ENCODE measurements around the gene MED9. TPM values are rescaled to one million over a fixed set of nuclear protein-coding genes. Genes with fewer than 3 reads are reported as not detected.

The MED9 gene
- total and polyA plus RNA-seq, 4 donors: 6.4 to 12.5 (median 8.8) TPM

DNA sequence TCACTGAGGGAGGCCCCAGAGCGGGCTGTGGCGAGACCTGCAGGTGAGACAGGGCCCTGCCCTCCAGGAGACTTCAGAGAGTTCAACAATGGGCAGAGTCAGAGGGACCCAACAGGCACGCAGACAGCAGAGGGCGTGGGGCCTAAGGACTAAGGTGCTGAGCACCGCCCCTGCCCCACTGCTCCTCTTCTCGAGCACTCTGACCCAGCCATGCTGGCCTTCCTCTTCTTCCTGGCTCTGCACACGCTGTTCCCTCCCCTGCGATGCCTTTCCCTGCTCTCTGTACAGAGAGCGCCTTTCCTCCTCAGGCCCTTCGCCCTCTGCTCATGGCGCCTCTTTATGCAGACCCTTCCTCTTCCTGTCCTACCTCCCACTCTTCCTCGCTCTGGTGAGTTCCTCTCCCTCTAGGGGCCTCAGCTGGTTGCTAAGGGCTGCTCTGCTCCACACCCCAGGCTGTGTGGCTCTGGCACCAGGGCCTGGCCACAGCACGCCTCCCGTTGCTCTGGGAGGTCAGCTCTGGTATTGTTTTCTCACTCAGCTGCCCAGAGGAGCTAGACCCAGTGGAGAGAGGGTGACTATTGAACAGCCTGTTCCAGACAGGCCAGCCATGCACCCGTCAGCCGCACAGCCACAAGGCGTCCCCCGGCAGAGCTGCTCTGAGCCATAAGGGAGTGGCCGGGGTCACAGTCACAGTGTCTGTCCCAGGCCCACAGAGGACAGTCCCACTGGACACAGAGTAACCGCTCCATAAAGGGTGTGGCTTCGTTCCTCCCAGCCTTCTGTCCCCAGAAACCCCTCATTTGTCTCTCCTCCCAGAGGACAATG is 33.0 kb downstream of the MED9 start:
- no peaks in the 10 kb centered on the region for H3K9me3 ChIP-seq (ENCODE audit: control insufficient read depth in 4 of 4, low read length in 3 of 4)
- WGBS: 93% methylated on average over 21 of the region's 21 CpGs
- H3K27ac ChIP-seq (ENCODE audit: low read depth in 1 of 2, low read length in 2 of 2): no peak overlapping the region
- no peaks in the 10 kb centered on the region for H3K27me3 ChIP-seq (ENCODE audit: control insufficient read depth in 4 of 4, insufficient read depth in 4 of 4, low read length in 3 of 4)
- peaks cover 3 to 28% (median 9%) of the 10 kb centered on the region in 4 donors for H3K36me3 ChIP-seq (ENCODE audit: control insufficient read depth in 4 of 4, insufficient read depth in 3 of 4, low read depth in 1 of 4, low read length in 3 of 4)
- no peaks in the 10 kb centered on the region for H3K4me1 ChIP-seq (ENCODE audit: control insufficient read depth in 4 of 4, insufficient read depth in 4 of 4, low read length in 3 of 4)
- no peak for DNase-seq (ENCODE audit: low spot score)
- H3K4me3 ChIP-seq (ENCODE audit: low read depth in 1 of 3, low read length in 3 of 3): no peak overlapping the region
- no peak overlapping the region for H3K9ac ChIP-seq (ENCODE audit: low read depth in 1 of 2, low read length in 2 of 2)
- no peak for TF ChIP-seq GABPA (IDR thresholded peaks at IDR 0.05 in 1 of 2, conservative IDR thresholded peaks at IDR 0.05 in 1 of 2)

GRCh38 chr17:17510456-17511292 is 33.9 kb downstream of the MED9 start:
- Histone ChIP-seq H3K9me3 (ENCODE audit: control insufficient read depth in 4 of 4, low read length in 3 of 4) (no peaks in the 10 kb centered on the region), H3K4me3 (ENCODE audit: low read depth in 1 of 3, low read length in 3 of 3) (no peak overlapping the region), H3K9ac (ENCODE audit: low read depth in 1 of 2, low read length in 2 of 2) (no peak overlapping the region), H3K36me3 (ENCODE audit: control insufficient read depth in 4 of 4, insufficient read depth in 3 of 4, low read depth in 1 of 4, low read length in 3 of 4) (peaks cover 3 to 28% (median 8%) of the 10 kb centered on the region in 4 donors), H3K27ac (ENCODE audit: low read depth in 1 of 2, low read length in 2 of 2) (no peak overlapping the region), H3K4me1 (ENCODE audit: control insufficient read depth in 4 of 4, insufficient read depth in 4 of 4, low read length in 3 of 4) (no peaks in the 10 kb centered on the region), H3K27me3 (ENCODE audit: control insufficient read depth in 4 of 4, insufficient read depth in 4 of 4, low read length in 3 of 4) (no peaks in the 10 kb centered on the region)
- no peak for TF ChIP-seq SP1 (IDR thresholded peaks at IDR 0.05)
- TF ChIP-seq, protein P1, sequence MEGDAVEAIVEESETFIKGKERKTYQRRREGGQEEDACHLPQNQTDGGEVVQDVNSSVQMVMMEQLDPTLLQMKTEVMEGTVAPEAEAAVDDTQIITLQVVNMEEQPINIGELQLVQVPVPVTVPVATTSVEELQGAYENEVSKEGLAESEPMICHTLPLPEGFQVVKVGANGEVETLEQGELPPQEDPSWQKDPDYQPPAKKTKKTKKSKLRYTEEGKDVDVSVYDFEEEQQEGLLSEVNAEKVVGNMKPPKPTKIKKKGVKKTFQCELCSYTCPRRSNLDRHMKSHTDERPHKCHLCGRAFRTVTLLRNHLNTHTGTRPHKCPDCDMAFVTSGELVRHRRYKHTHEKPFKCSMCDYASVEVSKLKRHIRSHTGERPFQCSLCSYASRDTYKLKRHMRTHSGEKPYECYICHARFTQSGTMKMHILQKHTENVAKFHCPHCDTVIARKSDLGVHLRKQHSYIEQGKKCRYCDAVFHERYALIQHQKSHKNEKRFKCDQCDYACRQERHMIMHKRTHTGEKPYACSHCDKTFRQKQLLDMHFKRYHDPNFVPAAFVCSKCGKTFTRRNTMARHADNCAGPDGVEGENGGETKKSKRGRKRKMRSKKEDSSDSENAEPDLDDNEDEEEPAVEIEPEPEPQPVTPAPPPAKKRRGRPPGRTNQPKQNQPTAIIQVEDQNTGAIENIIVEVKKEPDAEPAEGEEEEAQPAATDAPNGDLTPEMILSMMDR (IDR thresholded peaks at IDR 0.05; ENCODE audit: low read depth, low read length, missing input control): no peak
- no peak for TF ChIP-seq JUND (IDR thresholded peaks at IDR 0.05)
- WGBS: 90% methylated on average over 20 of the region's 20 CpGs
- no peak for DNase-seq (ENCODE audit: low spot score)

- H3K9ac ChIP-seq (ENCODE audit: low read depth in 1 of 2, low read length in 2 of 2): no peak overlapping the region
- no peaks in the 10 kb centered on the region for H3K4me1 ChIP-seq (ENCODE audit: control insufficient read depth in 4 of 4, insufficient read depth in 4 of 4, low read length in 3 of 4)
- peaks cover 3 to 32% (median 9%) of the 10 kb centered on the region in 4 donors for H3K36me3 ChIP-seq (ENCODE audit: control insufficient read depth in 4 of 4, insufficient read depth in 3 of 4, low read depth in 1 of 4, low read length in 3 of 4)
- 91% methylated on average over 12 of the region's 12 CpGs for WGBS
- H3K27me3 ChIP-seq (ENCODE audit: control insufficient read depth in 4 of 4, insufficient read depth in 4 of 4, low read length in 3 of 4): no peaks in the 10 kb centered on the region
- DNase-seq (ENCODE audit: low spot score): no peak
- no peak overlapping the region for H3K27ac ChIP-seq (ENCODE audit: low read depth in 1 of 2, low read length in 2 of 2)
- H3K4me3 ChIP-seq (ENCODE audit: low read depth in 1 of 3, low read length in 3 of 3): no peak overlapping the region
- no peaks in the 10 kb centered on the region for H3K9me3 ChIP-seq (ENCODE audit: control insufficient read depth in 4 of 4, low read length in 3 of 4)
- no peak for TF ChIP-seq HNF4G (IDR thresholded peaks at IDR 0.05)
- TF ChIP-seq FOXA1 (IDR thresholded peaks at IDR 0.05): no peak
- no peak for TF ChIP-seq NR2F2 (IDR thresholded peaks at IDR 0.05)
- TF ChIP-seq, protein P2, sequence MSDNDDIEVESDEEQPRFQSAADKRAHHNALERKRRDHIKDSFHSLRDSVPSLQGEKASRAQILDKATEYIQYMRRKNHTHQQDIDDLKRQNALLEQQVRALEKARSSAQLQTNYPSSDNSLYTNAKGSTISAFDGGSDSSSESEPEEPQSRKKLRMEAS (IDR thresholded peaks at IDR 0.05): no peak
- no peak for TF ChIP-seq RAD21 (IDR thresholded peaks at IDR 0.05)
- TF ChIP-seq RXRA (IDR thresholded peaks at IDR 0.05): no peak
- no peak for TF ChIP-seq TAF1 (conservative IDR thresholded peaks at IDR 0.05)
- TF ChIP-seq FOXA2 (IDR thresholded peaks at IDR 0.05): no peak
- no peak for TF ChIP-seq YY1 (IDR thresholded peaks at IDR 0.05)
- TF ChIP-seq, protein P3, sequence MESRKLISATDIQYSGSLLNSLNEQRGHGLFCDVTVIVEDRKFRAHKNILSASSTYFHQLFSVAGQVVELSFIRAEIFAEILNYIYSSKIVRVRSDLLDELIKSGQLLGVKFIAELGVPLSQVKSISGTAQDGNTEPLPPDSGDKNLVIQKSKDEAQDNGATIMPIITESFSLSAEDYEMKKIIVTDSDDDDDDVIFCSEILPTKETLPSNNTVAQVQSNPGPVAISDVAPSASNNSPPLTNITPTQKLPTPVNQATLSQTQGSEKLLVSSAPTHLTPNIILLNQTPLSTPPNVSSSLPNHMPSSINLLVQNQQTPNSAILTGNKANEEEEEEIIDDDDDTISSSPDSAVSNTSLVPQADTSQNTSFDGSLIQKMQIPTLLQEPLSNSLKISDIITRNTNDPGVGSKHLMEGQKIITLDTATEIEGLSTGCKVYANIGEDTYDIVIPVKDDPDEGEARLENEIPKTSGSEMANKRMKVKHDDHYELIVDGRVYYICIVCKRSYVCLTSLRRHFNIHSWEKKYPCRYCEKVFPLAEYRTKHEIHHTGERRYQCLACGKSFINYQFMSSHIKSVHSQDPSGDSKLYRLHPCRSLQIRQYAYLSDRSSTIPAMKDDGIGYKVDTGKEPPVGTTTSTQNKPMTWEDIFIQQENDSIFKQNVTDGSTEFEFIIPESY (IDR thresholded peaks at IDR 0.05): no peak
- TF ChIP-seq ATF3 (IDR thresholded peaks at IDR 0.05): no peak
- TF ChIP-seq GABPA (IDR thresholded peaks at IDR 0.05 in 1 of 2, conservative IDR thresholded peaks at IDR 0.05 in 1 of 2): no peak
- no peak for TF ChIP-seq SP1 (IDR thresholded peaks at IDR 0.05)
- no peak for TF ChIP-seq HNF4A (conservative IDR thresholded peaks at IDR 0.05)
- no peak for TF ChIP-seq EGR1 (IDR thresholded peaks at IDR 0.05; ENCODE audit: low read depth in 2 of 2)
- TF ChIP-seq REST (IDR thresholded peaks at IDR 0.05): no peak
- TF ChIP-seq JUND (IDR thresholded peaks at IDR 0.05): no peak
These were observed 34.5 kb downstream of the MED9 start for GRCh38 chr17:17511293-17511741.

All from liver (tissue), 9 donors.